HCT116 (cell line): ENCODE measurements around the gene MYRF. TPM values are rescaled to one million over a fixed set of nuclear protein-coding genes. Genes with fewer than 3 reads are reported as not detected.
A peak's percentile ranks its signal among the peaks of the same experiment; 100 is the strongest.

ENCODE experiments used
- ATAC-seq: fragments of 200-7000 bp; cut with Tn5 transposase; 2 replicates; pipeline ENCODE4 v1.9.1; 2020; ENCODE audit warnings: mild to moderate bottlenecking, moderate library complexity
- BruUV-seq: library from RNA; stranded (reverse); fragments of 400-500 nt; replicated peaks from 2 replicates; lab custom pipeline; 2021; lab: Mats Ljungman, UMichigan
- CTCF ChIA-PET: fragments of 300-600 bp; sonication (Branson Sonifier 250); formaldehyde crosslinking; loops from one replicate; lab custom pipeline; 2021; ENCODE audit warnings: antibody characterized with exemption; lab: Charles Lee
- POLR2A ChIA-PET: fragments of 300-600, 350-600 bp; sonication (Branson Sonifier 250); formaldehyde crosslinking; loops from one replicate; lab custom pipeline; 2021; ENCODE audit warnings: antibody characterized with exemption; lab: Charles Lee
- RAD21 ChIA-PET, 2 experiments: fragments of 300-600 bp; sonication (Branson Sonifier 250); formaldehyde crosslinking; loops; one replicate each; lab custom pipeline; 2023; ENCODE audit warnings: low total read pairs in 2 of 2; ENCODE audit not compliant: uncharacterized antibody in 2 of 2, unreplicated experiment in 2 of 2, low non-redundant PET in 1 of 2; lab: Charles Lee
- DNase-seq: peaks from one replicate; pipeline ENCODE4 v3.0.0-alpha.2; 2010; ENCODE audit warnings: low read depth, low spot score
- H2AFZ ChIP-seq: fragments of 200-600 bp; shearing (Covaris generic), sonication (generic); 2 replicates; pipeline ENCODE4 v1.6.1; 2017; ENCODE audit warnings: low read depth, mixed run types, mixed read lengths, antibody characterized with exemption, low read length; ENCODE audit not compliant: poor library complexity, severe bottlenecking
- H3K27ac ChIP-seq: 2 replicates; pipeline ENCODE4 v1.5.1; 2012; ENCODE audit warnings: low read depth, low read length
- H3K27me3 ChIP-seq: fragments of 200-600 bp; sonication (generic); 2 replicates; pipeline ENCODE4 v1.6.1; 2016; ENCODE audit warnings: mixed run types, low read length, mixed read lengths; ENCODE audit not compliant: insufficient read depth
- H3K36me3 ChIP-seq, 2 experiments: fragments of 200-500 bp in 1 of 2; fragments of 200-600 bp in 1 of 2; sonication (Bioruptor generic) in 1 of 2; sonication (generic) in 1 of 2; 2 replicates each; pipeline versions ENCODE4 v1.5.1 to v1.6.1; 2014 to 2016; ENCODE audit warnings: low read length in 2 of 2, inconsistent platforms in 1 of 2, mixed read lengths in 1 of 2, mixed run types in 1 of 2; ENCODE audit not compliant: insufficient read depth in 2 of 2, control insufficient read depth in 1 of 2
- H3K4me1 ChIP-seq, 2 experiments: fragments of 200-600 bp in 1 of 2; sonication (generic) in 1 of 2; 2 replicates each; pipeline versions ENCODE4 v1.5.1 to v1.6.1; 2012 to 2017; ENCODE audit warnings: low read length in 2 of 2, inconsistent platforms in 1 of 2, mild to moderate bottlenecking in 1 of 2, mixed read lengths in 1 of 2, mixed run types in 1 of 2, moderate library complexity in 1 of 2; ENCODE audit not compliant: insufficient read depth in 2 of 2, control insufficient read depth in 1 of 2
- H3K4me2 ChIP-seq: fragments of 200-600 bp; sonication (generic); 2 replicates; pipeline ENCODE4 v1.6.1; 2017; ENCODE audit warnings: mixed run types, low read length, mixed read lengths
- H3K4me3 ChIP-seq, 2 experiments: fragments of 200-600 bp in 1 of 2; sonication (generic) in 1 of 2; replicated peaks in 1 of 2; 2 replicates each; pipeline ENCODE4 v1.5.1; 2011 to 2016; ENCODE audit warnings: low read length in 2 of 2, control low read depth in 1 of 2, low read depth in 1 of 2, mild to moderate bottlenecking in 1 of 2, mixed read lengths in 1 of 2, mixed run types in 1 of 2
- H3K79me2 ChIP-seq: fragments of 200-600 bp; sonication (generic); 2 replicates; pipeline ENCODE4 v1.6.1; 2017; ENCODE audit warnings: mild to moderate bottlenecking, mixed run types, low read length, moderate library complexity, mixed read lengths; ENCODE audit not compliant: insufficient read depth
- H3K9ac ChIP-seq: fragments of 200-600 bp; sonication (generic); 2 replicates; pipeline ENCODE4 v1.6.1; 2016; ENCODE audit warnings: low read length, mixed read lengths
- H3K9me2 ChIP-seq: fragments of 200-600 bp; sonication (generic), shearing (Covaris generic); 2 replicates; pipeline ENCODE4 v1.6.1; 2017; ENCODE audit warnings: mixed run types, mild to moderate bottlenecking, moderate library complexity; ENCODE audit not compliant: insufficient read depth
- H3K9me3 ChIP-seq, 2 experiments: fragments of 200-500 bp in 1 of 2; fragments of 200-600 bp in 1 of 2; sonication (Bioruptor generic) in 1 of 2; sonication (generic) in 1 of 2; 2 replicates each; pipeline ENCODE4 v1.6.1; 2014 to 2017; ENCODE audit warnings: low read length in 2 of 2, mixed read lengths in 2 of 2, inconsistent platforms in 1 of 2, low read depth in 1 of 2, mild to moderate bottlenecking in 1 of 2, mixed run types in 1 of 2, moderate library complexity in 1 of 2; ENCODE audit not compliant: control insufficient read depth in 1 of 2, insufficient read depth in 1 of 2
- H4K20me1 ChIP-seq: fragments of 200-600 bp; sonication (generic), shearing (Covaris generic); 2 replicates; pipeline ENCODE4 v1.6.1; 2017; ENCODE audit warnings: mixed run types, mild to moderate bottlenecking, moderate library complexity; ENCODE audit not compliant: insufficient read depth
- CBX3 ChIP-seq: IDR thresholded peaks from 2 replicates; pipeline ENCODE4 v1.6.1; 2012; ENCODE audit warnings: low read depth
- EGR1 ChIP-seq: IDR thresholded peaks from 2 replicates; pipeline ENCODE4 v1.6.1; 2012; ENCODE audit warnings: low read depth
- ELF1 ChIP-seq: IDR thresholded peaks from 2 replicates; pipeline ENCODE4 v1.6.1; 2012; ENCODE audit warnings: low read depth, borderline replicate concordance
- EZH2phosphoT487 ChIP-seq: fragments of 200-600 bp; IDR thresholded peaks from 2 replicates; pipeline ENCODE4 v1.6.1; 2018; ENCODE audit warnings: antibody characterized with exemption, borderline replicate concordance
- FOSL1 ChIP-seq: IDR thresholded peaks from 2 replicates; pipeline ENCODE4 v1.6.1; 2012; ENCODE audit warnings: low read depth
- JUND ChIP-seq: IDR thresholded peaks from 2 replicates; pipeline ENCODE4 v1.6.1; 2012
- POLR2A ChIP-seq: IDR thresholded peaks from 2 replicates; pipeline ENCODE4 v1.7.0; 2011; ENCODE audit warnings: borderline replicate concordance; ENCODE audit not compliant: insufficient read depth, insufficient read length; ENCODE audit errors: extremely low read depth
- POLR2AphosphoS5 ChIP-seq: IDR thresholded peaks from 2 replicates; pipeline ENCODE4 v1.6.1; 2011; ENCODE audit warnings: mild to moderate bottlenecking, low read depth, low read length, moderate library complexity
- RAD21 ChIP-seq: IDR thresholded peaks from 2 replicates; pipeline ENCODE4 v1.6.1; 2012; ENCODE audit warnings: low read depth, mild to moderate bottlenecking
- SIN3A ChIP-seq: IDR thresholded peaks from 2 replicates; pipeline ENCODE4 v1.6.1; 2012; ENCODE audit warnings: low read depth
- SP1 ChIP-seq: IDR thresholded peaks from 2 replicates; pipeline ENCODE4 v1.6.1; 2012; ENCODE audit warnings: low read depth
- SRF ChIP-seq: IDR thresholded peaks from 2 replicates; pipeline ENCODE4 v1.6.1; 2012; ENCODE audit warnings: low read depth
- TCF7L2 ChIP-seq: IDR thresholded peaks from 2 replicates; pipeline ENCODE4 v1.7.0; 2011; ENCODE audit warnings: borderline replicate concordance, inconsistent platforms; ENCODE audit not compliant: insufficient read depth, insufficient read length; ENCODE audit errors: extremely low read depth
- YY1 ChIP-seq: IDR thresholded peaks from 2 replicates; pipeline ENCODE4 v1.6.1; 2011; ENCODE audit warnings: low read length, low read depth, moderate library complexity, mild to moderate bottlenecking; ENCODE audit not compliant: insufficient replicate concordance; ENCODE audit errors: extremely low read depth
- ZFX ChIP-seq: fragments of 450-650 bp; IDR thresholded peaks from 2 replicates; pipeline ENCODE4 v1.6.1; 2017
- intact Hi-C: fragments of 100-400 bp; cut with micrococcal nuclease; formaldehyde crosslinking; loops from 2 replicates; pipeline ENCODE4 v1.10.0; 2022
- total RNA-seq: library from RNA; stranded (reverse); gene quantifications from one replicate; pipeline ENCODE4 v1.2.1, GENCODE V29; 2021; ENCODE audit not compliant: unreplicated experiment
- TF ChIP-seq, protein P1 (sequence below): IDR thresholded peaks from 2 replicates; pipeline ENCODE4 v1.6.1; 2012
- TF ChIP-seq, protein P2 (sequence below): IDR thresholded peaks from 2 replicates; pipeline ENCODE4 v1.6.1; 2012
- TF ChIP-seq, protein P3 (sequence below), 3 experiments: fragments of 200-600 bp in 1 of 3; sonication (generic) in 1 of 3; IDR thresholded peaks in 2 of 3; conservative IDR thresholded peaks in 1 of 3; 2 replicates each; pipeline ENCODE4 v1.5.1; 2012 to 2017; ENCODE audit warnings: low read depth in 2 of 3, low read length in 2 of 3, antibody characterized with exemption in 1 of 3, borderline replicate concordance in 1 of 3, control low read depth in 1 of 3, mild to moderate bottlenecking in 1 of 3, mixed read lengths in 1 of 3, mixed run types in 1 of 3, moderate library complexity in 1 of 3; ENCODE audit not compliant: insufficient read depth in 1 of 3

The MYRF gene
- total RNA-seq, 1 experiment from 2014 or later = 52.3 TPM

DNA sequence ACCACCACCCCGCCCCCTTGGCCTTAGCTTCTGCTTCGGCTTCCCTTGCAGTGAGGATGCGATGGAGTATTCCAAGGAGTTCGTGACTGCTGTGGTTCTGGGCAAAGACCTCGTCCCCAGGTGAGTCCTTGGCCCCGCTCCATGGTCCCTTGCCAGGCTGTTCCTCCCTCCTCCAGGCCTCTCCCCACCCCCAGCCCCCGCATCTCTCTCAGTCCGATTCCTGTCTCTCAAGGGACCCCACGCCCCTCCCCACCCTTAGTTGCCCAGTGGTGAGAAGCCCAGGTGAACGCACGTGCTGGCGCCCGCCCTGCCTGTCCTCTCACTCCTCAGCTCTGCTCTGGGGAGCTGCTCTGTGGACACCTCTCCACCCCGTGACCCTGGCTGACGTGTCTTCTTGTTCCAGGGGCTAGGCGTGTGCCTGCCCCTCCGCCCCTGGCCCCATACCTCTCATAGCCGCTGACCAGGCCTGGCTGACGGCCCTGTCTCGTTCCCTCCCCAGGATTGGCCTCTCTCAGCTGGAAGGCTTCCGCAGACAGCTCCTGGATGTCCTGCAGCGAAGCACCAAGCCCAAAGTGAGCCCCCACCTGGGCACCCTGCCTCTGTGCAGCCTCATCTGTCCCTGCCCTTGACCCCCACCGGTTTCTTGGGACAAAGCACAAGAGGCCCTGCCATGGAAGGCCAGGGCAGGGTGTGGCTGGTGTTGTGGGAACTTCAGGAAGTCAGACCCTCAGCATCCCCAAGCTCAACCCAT is 14.6 kb upstream of the MYRF start:
- Histone ChIP-seq H4K20me1 (no peaks in the 10 kb centered on the region), H3K27me3 (no peaks in the 10 kb centered on the region), H3K9me3 (no peaks in the 10 kb centered on the region), H3K79me2 (no peaks in the 10 kb centered on the region), H2AFZ (no peak overlapping the region), H3K9me2 (no peaks in the 10 kb centered on the region), H3K4me1 (peaks cover 0 to 7% of the 10 kb centered on the region in 2 experiments; a peak in 2 of 4 replicates), H3K9ac (no peak overlapping the region), H3K4me3 (no peak overlapping the region), H3K27ac (no peak overlapping the region), H3K4me2 (no peak overlapping the region), H3K36me3 (no peaks in the 10 kb centered on the region)
- RAD21 ChIA-PET = no interaction called here
- POLR2A ChIA-PET = no interaction called here
- no peak for DNase-seq
- BruUV-seq = no TSS peak
- ATAC-seq = peak; percentile 28; the same call in 1 of the 2 replicates
- CTCF ChIA-PET = interaction anchor here (1.9 kb wide), 1 partner anchor 10 kb away, joined by 9 read pairs; no protein-coding TSS in a partner anchor
- TF ChIP-seq JUND (no peak), ZFX (no peak), RAD21 (no peak), SIN3A (no peak)
- TF ChIP-seq, protein P1, sequence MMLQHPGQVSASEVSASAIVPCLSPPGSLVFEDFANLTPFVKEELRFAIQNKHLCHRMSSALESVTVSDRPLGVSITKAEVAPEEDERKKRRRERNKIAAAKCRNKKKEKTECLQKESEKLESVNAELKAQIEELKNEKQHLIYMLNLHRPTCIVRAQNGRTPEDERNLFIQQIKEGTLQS = no peak
- intact Hi-C loops = no loop called here

DNA sequence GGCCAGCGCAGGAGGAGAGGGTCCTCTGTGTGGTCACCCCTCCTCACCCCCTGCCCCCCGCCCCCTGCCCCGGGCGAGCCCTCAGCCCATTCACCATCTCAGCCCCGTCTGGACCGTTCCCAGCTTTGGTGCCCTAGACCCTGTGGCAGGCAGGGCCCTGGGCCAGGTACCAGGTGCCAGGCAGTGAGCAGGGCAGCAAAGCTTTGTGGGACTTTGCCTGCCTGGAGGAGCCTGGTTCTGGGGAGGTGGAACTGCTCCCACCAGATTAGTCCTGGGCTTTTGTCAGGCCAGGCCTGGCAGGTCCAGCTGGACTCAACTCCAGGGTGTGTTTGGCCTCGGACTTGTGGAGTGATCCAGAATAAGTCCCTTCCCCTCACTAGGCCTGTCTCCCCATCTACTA is 13.7 kb upstream of the MYRF start:
- ChIA-PET RAD21 (no interaction called here), POLR2A (no interaction called here), CTCF (interaction anchor here (1.9 kb wide), 1 partner anchor 9 kb away, joined by 9 read pairs; no protein-coding TSS in a partner anchor)
- H3K4me1 ChIP-seq = no peaks in the 10 kb centered on the region
- no peak overlapping the region for H3K27ac ChIP-seq
- intact Hi-C loops = no loop called here
- H3K9me3 ChIP-seq = no peaks in the 10 kb centered on the region
- no peak overlapping the region for H3K4me3 ChIP-seq
- no TSS peak for BruUV-seq
- H3K9me2 ChIP-seq = no peaks in the 10 kb centered on the region
- H3K9ac ChIP-seq = no peak overlapping the region
- no peak overlapping the region for H3K4me2 ChIP-seq
- no peaks in the 10 kb centered on the region for H4K20me1 ChIP-seq
- ATAC-seq (no peak), DNase-seq (no peak)
- H2AFZ ChIP-seq = no peak overlapping the region
- H3K79me2 ChIP-seq = no peaks in the 10 kb centered on the region
- no peaks in the 10 kb centered on the region for H3K27me3 ChIP-seq
- H3K36me3 ChIP-seq = no peaks in the 10 kb centered on the region
- TF ChIP-seq ELF1 = no peak
- no peak for TF ChIP-seq TCF7L2
- no peak for TF ChIP-seq SP1
- TF ChIP-seq, protein P2, sequence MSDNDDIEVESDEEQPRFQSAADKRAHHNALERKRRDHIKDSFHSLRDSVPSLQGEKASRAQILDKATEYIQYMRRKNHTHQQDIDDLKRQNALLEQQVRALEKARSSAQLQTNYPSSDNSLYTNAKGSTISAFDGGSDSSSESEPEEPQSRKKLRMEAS = no peak
- no peak for TF ChIP-seq POLR2AphosphoS5
- TF ChIP-seq EZH2phosphoT487 = no peak
- TF ChIP-seq, protein P3, sequence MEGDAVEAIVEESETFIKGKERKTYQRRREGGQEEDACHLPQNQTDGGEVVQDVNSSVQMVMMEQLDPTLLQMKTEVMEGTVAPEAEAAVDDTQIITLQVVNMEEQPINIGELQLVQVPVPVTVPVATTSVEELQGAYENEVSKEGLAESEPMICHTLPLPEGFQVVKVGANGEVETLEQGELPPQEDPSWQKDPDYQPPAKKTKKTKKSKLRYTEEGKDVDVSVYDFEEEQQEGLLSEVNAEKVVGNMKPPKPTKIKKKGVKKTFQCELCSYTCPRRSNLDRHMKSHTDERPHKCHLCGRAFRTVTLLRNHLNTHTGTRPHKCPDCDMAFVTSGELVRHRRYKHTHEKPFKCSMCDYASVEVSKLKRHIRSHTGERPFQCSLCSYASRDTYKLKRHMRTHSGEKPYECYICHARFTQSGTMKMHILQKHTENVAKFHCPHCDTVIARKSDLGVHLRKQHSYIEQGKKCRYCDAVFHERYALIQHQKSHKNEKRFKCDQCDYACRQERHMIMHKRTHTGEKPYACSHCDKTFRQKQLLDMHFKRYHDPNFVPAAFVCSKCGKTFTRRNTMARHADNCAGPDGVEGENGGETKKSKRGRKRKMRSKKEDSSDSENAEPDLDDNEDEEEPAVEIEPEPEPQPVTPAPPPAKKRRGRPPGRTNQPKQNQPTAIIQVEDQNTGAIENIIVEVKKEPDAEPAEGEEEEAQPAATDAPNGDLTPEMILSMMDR (IDR thresholded peaks at IDR 0.05 in 2 of 3, conservative IDR thresholded peaks at IDR 0.05 in 1 of 3; ENCODE audit: borderline replicate concordance in 1 of 3, insufficient read depth in 1 of 3, low read depth in 2 of 3, low read length in 2 of 3) = no peak
- no peak for TF ChIP-seq ZFX
- no peak for TF ChIP-seq POLR2A
- TF ChIP-seq, protein P1 = no peak
- TF ChIP-seq YY1 = no peak
- TF ChIP-seq EGR1 = no peak
- TF ChIP-seq JUND = no peak
- TF ChIP-seq CBX3 = no peak
- no peak for TF ChIP-seq FOSL1
- TF ChIP-seq SRF = no peak
